GM10847 (cell line): Measurements from ENCODE around the gene BANK1.

Experiments used
- POLR2A ChIP-seq: IDR thresholded peaks from 2 replicates; pipeline ENCODE4 v1.6.1; 2011; ENCODE audit not compliant: insufficient read length; ENCODE audit errors: extremely low read depth

BANK1 gene

DNA sequence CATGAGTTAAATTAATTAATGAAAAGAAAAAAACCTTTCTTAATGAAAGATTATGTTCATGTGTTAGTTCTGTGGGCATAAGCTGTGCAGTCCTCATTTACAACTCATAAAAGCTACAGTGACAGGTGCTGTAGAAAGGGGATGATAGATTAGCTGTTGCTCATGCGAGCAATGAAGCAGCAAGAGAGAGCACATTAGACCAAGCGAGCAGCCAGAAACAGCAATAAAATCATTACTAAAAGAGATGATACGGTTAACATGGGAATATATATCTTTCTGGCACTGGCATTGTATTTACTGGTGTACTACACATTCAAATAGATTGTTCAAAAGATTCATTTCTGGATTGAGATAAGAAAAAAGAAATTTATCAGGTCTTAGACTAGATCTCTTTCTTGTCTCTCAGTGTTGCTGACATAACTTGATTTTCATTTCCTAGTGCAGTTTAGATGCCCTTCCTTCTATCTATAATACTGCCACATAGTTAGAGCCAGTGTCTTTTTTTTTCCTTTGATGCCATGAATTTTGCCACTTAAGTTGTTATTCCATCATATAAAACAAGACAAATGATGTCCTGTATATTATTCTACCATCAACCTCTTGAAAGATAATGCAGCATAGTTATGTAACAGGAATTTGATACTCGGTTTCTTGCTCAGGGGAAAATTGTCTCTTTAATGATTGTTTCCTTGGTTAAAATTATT, 164.6 kb downstream of the BANK1 start:
- no peak for TF ChIP-seq POLR2A

DNA sequence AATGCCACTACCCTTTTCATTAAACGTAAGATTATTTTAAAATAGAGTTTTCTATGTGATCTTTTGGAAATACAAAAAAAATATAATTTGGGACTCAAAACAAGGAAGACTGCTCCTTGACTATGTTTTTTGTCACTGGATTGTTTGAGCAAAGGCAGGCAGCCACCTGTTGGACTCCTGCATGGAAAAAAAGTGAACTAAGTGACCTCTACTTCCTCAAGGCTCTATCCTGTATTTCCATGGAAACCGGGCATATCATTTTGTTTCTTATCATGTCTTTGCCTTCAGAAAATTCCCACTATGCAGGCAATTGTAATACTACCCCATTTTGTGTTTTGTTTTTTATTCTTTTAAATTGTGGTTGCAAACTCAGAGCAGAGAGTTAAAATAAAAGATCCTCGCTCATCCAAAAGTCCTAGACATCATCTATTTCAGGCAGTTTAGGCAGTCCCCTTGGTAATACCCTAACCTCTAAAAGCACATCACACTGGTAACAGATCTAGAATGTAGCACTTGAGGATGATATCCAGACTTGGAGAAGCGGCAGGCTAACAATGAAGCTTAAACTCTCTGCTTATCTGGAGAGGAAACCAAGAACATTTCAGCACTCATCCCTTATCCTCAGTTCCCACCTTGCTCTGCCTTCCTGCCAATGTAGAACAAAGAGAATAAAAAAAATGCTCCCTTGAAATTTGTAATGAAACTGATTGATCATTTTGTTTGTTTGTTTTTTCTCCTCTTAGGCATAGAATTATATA, 165.7 kb downstream of the BANK1 start:
- no peak for TF ChIP-seq POLR2A

DNA sequence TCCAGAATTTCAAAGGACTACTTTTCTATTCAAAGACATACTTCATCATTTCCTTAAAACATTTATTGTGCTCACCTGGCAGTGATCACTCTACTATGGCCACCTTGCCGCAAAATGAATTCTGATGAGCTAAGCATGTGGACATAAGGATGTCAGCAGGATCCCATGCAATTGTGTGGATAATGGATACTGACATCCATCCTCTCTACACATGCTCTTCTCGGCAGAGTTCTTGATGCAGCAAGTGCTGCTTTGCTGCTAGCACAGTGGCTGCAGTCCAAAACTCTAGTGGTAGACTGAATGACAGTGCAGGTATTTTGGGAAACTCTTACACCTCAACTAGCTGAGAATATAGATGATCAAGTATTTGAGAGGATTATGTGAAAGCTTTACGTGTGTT, 168.0 kb downstream of the BANK1 start:
- no peak for TF ChIP-seq POLR2A

DNA sequence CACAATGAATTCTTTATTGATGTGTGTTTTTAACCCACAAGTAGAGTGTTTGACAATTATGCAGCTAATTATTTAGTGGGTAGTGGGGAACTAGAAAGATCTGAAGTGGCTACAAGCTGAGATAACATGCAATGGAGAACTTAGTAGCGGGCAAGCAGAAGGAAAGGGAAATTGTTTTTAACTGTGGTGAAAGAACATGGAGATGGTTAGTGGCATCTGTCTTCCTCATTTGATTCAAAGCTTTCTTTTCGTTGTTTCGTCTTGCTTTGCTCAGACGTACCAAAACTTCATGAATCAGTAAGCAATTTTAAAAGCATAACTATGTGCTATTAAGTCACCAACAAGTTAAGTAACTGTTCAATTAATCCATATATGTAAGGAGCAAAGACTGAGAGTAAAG, 169.9 kb downstream of the BANK1 start:
- no peak for TF ChIP-seq POLR2A

DNA sequence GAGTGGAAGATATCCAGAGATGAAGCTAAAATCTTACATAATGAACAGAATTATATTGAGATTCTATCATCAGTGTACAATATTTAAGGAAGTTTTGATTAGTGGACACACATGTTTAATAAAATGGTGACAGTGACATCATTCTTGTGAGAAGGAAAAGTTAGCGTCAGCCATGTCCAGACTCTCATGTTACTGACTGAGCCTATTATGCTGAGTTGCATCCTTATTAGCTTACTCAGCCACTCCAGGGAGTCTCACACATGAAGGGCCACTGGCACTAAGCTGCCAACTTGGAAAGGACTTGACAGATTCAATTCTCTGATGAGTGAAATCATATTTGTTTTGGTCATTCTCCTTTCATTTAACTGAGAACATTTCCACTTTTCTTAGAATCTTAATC, 170.6 kb downstream of the BANK1 start:
- TF ChIP-seq POLR2A = no peak

DNA sequence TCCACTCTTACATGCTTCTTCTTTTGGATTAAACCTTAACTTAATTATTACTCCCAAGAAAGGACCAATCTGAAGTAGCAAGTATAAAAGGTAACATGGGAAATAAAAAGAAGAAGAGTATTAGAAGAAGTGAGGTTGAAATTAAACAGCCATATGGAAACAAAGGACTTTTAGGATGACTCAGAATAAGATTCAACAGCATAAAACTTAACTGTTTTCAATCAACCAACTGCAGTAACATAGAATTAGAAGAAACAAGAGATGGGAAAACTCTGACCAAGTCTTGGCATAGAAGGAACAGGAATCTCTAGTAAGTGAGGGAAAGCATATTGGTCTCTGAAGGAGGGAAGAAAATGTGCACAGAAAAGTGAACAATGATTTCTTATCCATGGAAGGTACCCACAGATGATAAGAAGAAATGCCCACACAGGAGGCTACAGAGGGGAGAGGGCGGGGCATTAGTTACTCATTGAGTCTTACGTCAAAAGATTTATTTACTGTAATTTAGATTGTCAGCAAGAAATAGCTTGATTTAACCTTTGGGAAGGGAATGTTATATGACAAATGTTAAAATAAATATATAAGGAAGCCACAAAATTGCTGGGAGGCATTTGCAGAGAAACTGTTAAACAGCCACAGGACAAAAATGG, 177.3 kb downstream of the BANK1 start:
- no peak for TF ChIP-seq POLR2A

DNA sequence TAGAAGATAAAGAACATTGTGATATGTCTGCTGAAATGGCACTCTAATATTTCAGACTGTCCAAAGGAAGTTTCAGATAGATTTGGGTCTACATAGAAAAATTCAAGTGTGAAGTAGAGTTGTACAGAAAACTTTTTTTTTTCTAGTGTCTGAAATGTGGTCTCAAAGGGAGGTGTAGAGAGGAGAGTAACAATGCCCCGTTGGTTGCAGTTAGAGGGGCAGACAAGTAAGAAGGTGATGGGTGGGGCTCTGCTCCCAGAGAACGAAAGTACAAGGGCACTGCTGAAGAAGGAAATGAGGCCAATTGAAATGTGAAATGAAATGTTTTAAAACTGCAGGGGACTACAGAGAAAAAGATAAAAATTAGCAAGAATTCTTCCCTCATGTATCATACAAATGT, 177.8 kb downstream of the BANK1 start:
- no peak for TF ChIP-seq POLR2A

DNA sequence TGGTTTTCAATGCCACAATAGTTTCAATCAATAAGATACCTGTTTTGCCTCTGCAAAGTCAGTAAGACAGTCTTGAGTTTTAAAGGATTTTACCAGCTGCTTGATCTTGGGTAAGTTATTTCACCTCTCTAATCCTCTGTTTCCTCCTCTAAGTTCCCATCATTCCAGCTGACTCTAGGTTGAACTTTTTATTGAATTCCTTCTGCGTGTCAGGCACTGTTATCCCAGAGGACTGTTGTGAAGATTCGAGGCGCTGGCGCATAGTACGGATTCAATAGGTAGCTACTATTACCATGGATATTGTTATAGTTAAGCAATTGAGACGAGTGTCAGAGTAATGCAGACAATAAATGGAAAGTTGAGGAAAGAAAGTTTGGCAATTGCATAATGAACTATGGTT, 179.4 kb downstream of the BANK1 start:
- no peak for TF ChIP-seq POLR2A

DNA sequence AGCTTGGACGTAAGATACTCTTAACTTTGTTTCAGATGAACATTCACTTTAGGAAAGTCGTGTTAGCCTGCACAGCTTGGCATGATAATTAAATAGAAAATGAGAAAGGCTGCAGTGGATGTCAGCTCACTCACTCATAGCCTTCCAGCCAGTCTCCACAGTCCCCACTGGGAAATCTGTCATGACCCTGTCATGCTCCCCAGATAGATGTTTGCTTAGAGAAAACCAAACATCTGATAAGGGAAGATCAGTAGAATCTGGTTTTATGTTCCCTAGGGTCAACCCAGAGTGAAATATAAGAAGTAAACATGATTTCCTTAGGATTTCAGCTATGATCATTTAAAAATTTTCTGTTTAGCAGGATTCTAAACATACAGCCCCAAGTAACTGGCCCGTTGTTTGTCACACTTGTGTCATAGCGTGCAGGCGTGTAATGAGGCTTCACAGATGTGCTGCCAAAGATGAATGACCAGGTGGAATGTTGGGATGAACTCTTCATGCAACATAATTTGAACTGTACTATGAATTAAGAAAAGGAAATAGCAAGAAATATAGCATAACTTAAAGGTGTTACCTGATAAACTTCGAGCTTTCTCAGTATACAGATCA, 180.1 kb downstream of the BANK1 start:
- TF ChIP-seq POLR2A = no peak

DNA sequence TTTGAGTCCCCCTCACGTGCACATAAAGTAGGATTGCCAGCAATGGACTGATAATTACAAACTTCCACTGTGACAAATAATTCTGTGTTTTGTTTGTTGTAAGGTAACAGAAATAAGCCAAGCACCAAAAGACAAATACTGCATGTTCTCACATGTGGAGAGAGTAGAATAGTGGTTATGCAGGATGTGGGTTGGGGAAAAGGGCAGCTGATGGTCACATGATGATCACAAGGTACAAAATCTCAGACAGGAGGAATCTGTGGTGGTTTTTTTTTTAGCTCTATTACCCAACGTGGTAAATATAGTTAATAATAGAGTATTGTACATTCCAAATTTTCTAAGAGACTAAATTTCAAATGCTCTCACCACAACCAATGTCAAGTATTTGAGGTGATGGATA, 182.3 kb downstream of the BANK1 start:
- TF ChIP-seq POLR2A = no peak

DNA sequence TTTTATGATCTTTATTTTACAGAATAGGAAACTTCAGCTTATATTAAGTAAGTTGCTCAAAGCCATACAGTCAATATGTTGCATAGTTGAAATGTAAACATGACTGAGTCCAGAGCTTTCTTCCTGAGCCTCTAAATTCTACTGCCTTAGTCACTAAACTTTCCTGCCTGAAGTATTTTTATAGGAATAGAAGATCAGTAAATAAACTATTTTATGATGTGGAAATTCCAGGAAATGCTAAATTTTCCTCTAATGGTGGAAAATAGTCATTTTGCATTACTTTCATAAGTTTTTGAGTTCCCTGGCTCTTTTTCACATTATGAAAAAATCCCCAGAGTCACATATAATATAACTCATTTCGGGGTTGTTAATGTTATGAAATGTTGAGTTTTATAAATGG, 182.8 kb downstream of the BANK1 start:
- TF ChIP-seq POLR2A = no peak

DNA sequence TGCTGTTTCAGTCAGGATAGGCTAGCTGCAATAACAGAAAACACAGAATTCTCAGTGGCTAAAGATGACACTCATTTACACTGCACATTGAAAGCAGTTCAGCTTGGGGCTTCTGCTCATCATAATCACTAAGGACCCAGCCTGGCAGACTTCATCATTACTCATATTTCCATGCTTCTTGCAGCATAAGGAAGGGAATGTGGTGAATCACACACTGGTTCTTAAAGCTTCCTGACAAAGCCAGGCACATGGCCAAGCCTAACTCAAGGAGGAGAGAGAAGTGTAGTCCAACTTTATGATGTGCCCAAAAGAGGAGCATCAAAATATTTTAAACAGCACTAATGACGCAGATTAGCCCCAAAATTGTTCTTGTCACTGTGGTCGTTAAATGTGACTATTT, 186.5 kb downstream of the BANK1 start:
- no peak for TF ChIP-seq POLR2A

DNA sequence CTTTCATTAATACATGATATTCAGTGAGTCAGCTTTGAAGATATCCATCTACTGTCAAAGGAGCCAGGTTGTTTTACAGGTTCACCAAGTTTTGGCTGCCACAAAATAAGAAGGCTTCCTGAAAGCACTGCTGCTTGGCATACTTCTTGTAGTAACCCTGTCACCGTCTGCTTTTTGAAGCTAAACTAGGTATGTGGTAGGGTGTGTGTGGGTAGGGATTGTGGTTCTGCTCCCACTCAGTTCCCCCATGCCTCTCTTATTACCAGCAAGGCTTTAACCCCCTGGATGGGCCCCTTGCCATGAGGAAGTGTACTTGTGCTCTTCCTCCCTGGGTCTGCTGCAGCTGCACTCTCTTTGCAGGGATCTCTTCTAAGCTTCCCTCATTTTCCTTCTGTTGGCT, 191.2 kb downstream of the BANK1 start:
- no peak for TF ChIP-seq POLR2A

DNA sequence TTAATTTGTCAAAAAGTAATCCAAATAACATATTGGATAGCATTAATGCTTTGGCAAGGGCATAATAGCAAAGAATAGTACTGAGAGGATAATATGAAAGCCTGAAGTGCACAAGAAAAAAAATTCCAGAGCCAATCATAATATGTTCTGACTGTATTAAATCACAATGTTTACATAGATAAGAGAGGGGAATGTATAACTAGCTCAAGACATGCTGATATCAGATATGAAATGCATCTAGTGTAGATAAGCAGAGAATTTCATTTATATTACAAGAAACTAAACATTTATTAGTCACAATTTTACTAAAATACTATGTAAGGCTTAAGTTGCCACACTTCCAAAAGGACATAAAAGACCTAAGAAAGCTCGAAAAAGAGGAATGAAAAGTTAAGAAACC, 193.3 kb downstream of the BANK1 start:
- TF ChIP-seq POLR2A = no peak

DNA sequence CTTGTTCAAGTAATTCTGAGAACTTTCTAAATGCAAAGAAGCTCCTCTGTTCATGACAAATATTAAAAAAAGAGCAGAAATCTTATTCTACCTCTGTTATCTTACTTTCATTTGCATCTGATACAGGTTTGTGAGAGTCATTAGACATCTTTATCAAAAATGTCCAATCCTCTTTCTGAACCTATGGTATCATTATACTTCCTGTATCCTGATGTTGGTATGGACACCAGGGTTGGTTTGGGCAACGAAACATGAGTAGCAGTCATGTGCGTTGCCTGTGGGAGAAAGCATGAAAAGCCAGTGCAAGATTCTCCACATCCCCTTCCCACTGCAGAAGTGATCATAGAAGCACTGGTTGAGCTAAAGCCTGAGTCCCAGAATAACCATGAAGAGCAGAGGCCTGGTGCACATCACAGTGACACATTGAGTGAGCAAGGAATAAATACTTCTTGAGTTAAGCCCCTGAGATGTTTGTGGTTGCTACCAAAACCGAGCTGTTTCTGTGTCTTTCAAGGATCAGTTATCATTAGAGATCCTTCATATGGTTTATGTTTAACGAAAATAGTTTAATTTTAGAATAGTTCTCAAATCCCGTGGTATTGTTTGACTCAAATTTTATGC, 197.2 kb downstream of the BANK1 start:
- TF ChIP-seq POLR2A = no peak
